ENCODE measurements around the gene KRT33B. TPM values are rescaled to one million over a fixed set of nuclear protein-coding genes. Genes with fewer than 3 reads are reported as not detected.

The KRT33B gene
- total and polyA plus RNA-seq, 2 of the 13 experiments (the other 11 are each of a cell fraction or from before 2014, with no cell fraction given) = not detected

- TF ChIP-seq ZNF281 (CRISPR knock-in tag; IDR thresholded peaks at IDR 0.05; ENCODE audit: borderline replicate concordance) (no peak), MAZ (IDR thresholded peaks at IDR 0.05; ENCODE audit: borderline replicate concordance, low read depth, low read length) (0 out of 2 replicates have a peak, but pooled peaks have one; percentile 31), MAZ (CRISPR knock-in tag; IDR thresholded peaks at IDR 0.05; ENCODE audit: low read depth) (no peak), TBX3 (IDR thresholded peaks at IDR 0.05; ENCODE audit: borderline replicate concordance) (no peak), UBTF (CRISPR knock-in tag; IDR thresholded peaks at IDR 0.05) (0 out of 2 replicates have a peak, but pooled peaks have one; percentile 31), HNRNPK (IDR thresholded peaks at IDR 0.05; ENCODE audit: low read depth, low read length, poor library complexity, severe bottlenecking) (no peak), ZNF597 (CRISPR knock-in tag; IDR thresholded peaks at IDR 0.05) (no peak), TIGD3 (CRISPR knock-in tag; IDR thresholded peaks at IDR 0.05; ENCODE audit: borderline replicate concordance) (no peak), BCL3 (CRISPR knock-in tag; IDR thresholded peaks at IDR 0.05) (no peak), ARNTL (CRISPR knock-in tag; IDR thresholded peaks at IDR 0.05) (no peak), ARNT2 (CRISPR knock-in tag; IDR thresholded peaks at IDR 0.05; ENCODE audit: low read depth) (no peak), ZSCAN5A (CRISPR knock-in tag; IDR thresholded peaks at IDR 0.05; ENCODE audit: borderline replicate concordance) (no peak), ZNF275 (CRISPR knock-in tag; IDR thresholded peaks at IDR 0.05; ENCODE audit: borderline replicate concordance) (no peak), KMT2A (CRISPR knock-in tag; IDR thresholded peaks at IDR 0.05) (no peak), ZBTB1 (CRISPR knock-in tag; IDR thresholded peaks at IDR 0.05; ENCODE audit: borderline replicate concordance) (no peak), FOXK2 (IDR thresholded peaks at IDR 0.05) (no peak)
Measured at GRCh38 chr17:41329279-41329948, 40.2 kb downstream of the KRT33B start (continued).
